A673 (cell line): Measurements from ENCODE around the gene PAK1. TPM values are rescaled to one million over a fixed set of nuclear protein-coding genes. Genes with fewer than 3 reads are reported as not detected.
"Not testable (repeated sequence)": the region's sequence is repeated elsewhere in the genome, so short reads cannot be mapped to it uniquely, and the experiment has no call there.

Experiments
- BruUV-seq: library from RNA; stranded (reverse); fragments of 400-500 nt; replicated peaks from 2 replicates; lab custom pipeline; 2021; lab: Mats Ljungman, UMichigan
- CTCF ChIA-PET: fragments of 300-600 bp; sonication (Branson Sonifier 250); formaldehyde crosslinking; loops from one replicate; lab custom pipeline; 2022; ENCODE audit warnings: antibody characterized with exemption; lab: Charles Lee
- POLR2A ChIA-PET: fragments of 300-600 bp; sonication (Branson Sonifier 250); formaldehyde crosslinking; loops from one replicate; lab custom pipeline; 2022; ENCODE audit warnings: antibody characterized with exemption; ENCODE audit not compliant: low non-redundant PET; lab: Charles Lee
- DNase-seq: peaks from one replicate; pipeline ENCODE4 v3.0.0-alpha.2; 2015; ENCODE audit warnings: low spot score
- H3K27ac ChIP-seq: fragments of 200-600 bp; sonication (generic); 2 replicates; pipeline ENCODE4 v1.5.1; 2016; ENCODE audit warnings: mixed run types, low read depth, mild to moderate bottlenecking, mixed read lengths, antibody characterized with exemption, low read length; ENCODE audit not compliant: poor library complexity, severe bottlenecking
- H3K27me3 ChIP-seq: fragments of 200-600 bp; sonication (generic); replicated peaks from 2 replicates; pipeline ENCODE4 v1.6.1; 2017; ENCODE audit warnings: mixed run types, low read depth, mild to moderate bottlenecking, mixed read lengths, antibody characterized with exemption, low read length; ENCODE audit not compliant: insufficient read depth, poor library complexity
- H3K36me3 ChIP-seq: fragments of 200-600 bp; sonication (generic); 2 replicates; pipeline ENCODE4 v1.6.1; 2016; ENCODE audit warnings: mixed run types, mild to moderate bottlenecking, mixed read lengths, antibody characterized with exemption, low read length; ENCODE audit not compliant: insufficient read depth, poor library complexity, severe bottlenecking
- H3K4me1 ChIP-seq: fragments of 200-600 bp; sonication (generic); 2 replicates; pipeline ENCODE4 v1.6.1; 2017; ENCODE audit warnings: mixed run types, mild to moderate bottlenecking, mixed read lengths, antibody characterized with exemption, low read length; ENCODE audit not compliant: insufficient read depth, poor library complexity, severe bottlenecking
- H3K4me3 ChIP-seq: fragments of 200-600 bp; sonication (generic); 2 replicates; pipeline ENCODE4 v1.5.1; 2016; ENCODE audit warnings: low read depth, mixed run types, mild to moderate bottlenecking, mixed read lengths, low read length; ENCODE audit not compliant: poor library complexity, severe bottlenecking
- H3K9me3 ChIP-seq: fragments of 200-600 bp; sonication (generic); 2 replicates; pipeline ENCODE4 v1.6.1; 2016; ENCODE audit warnings: mixed run types, low read depth, mild to moderate bottlenecking, mixed read lengths, antibody characterized with exemption, low read length; ENCODE audit not compliant: poor library complexity, severe bottlenecking
- EZH2 ChIP-seq: fragments of 200-600 bp; sonication (generic); IDR thresholded peaks from 2 replicates; pipeline ENCODE4 v1.6.1; 2017; ENCODE audit warnings: borderline replicate concordance, low read depth, mild to moderate bottlenecking, mixed read lengths, antibody characterized with exemption, low read length; ENCODE audit not compliant: poor library complexity, severe bottlenecking
- intact Hi-C: fragments of 100-400 bp; cut with micrococcal nuclease; formaldehyde crosslinking; loops from one replicate; pipeline ENCODE4 v1.10.0; 2022; ENCODE audit not compliant: unreplicated experiment
- total RNA-seq: library from RNA; stranded (reverse); gene quantifications from 2 replicates; pipeline ENCODE4 v1.2.3, GENCODE V29; 2021
- TF ChIP-seq, protein P1 (sequence below): fragments of 300-800, 200-600 bp; sonication (generic); conservative IDR thresholded peaks from 2 replicates; pipeline ENCODE4 v1.5.1; 2017; ENCODE audit warnings: low read depth, mild to moderate bottlenecking, antibody characterized with exemption, low read length, moderate library complexity, mixed read lengths

Gene PAK1
- total RNA-seq, 1 experiment from 2014 or later = 44.2 TPM

DNA sequence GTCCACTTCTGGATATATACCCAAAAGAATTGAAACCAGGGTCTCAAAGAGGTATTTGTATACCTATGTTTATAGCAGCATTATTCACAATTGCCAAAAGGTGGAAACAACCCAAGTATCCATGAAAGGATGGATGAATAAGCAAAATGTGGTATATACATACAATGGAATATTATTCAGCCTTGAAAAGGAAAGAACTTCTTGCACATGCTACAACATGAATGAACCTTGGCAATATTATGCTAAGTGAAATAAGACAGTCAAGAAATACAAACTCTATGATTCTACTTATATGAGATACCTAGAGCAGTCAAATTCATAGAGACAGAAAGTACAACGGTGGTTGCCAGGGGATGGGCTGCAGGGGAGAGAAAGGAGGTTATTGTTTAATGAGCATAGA, 21.6 kb upstream of the PAK1 start:
- no TSS peak for BruUV-seq
- no peaks in the 10 kb centered on the region for H3K4me1 ChIP-seq
- no peaks in the 10 kb centered on the region for H3K9me3 ChIP-seq
- intact Hi-C loops = no loop called here
- ChIA-PET POLR2A (no interaction called here), CTCF (no interaction called here)
- no peak for TF ChIP-seq EZH2
- TF ChIP-seq, protein P1, sequence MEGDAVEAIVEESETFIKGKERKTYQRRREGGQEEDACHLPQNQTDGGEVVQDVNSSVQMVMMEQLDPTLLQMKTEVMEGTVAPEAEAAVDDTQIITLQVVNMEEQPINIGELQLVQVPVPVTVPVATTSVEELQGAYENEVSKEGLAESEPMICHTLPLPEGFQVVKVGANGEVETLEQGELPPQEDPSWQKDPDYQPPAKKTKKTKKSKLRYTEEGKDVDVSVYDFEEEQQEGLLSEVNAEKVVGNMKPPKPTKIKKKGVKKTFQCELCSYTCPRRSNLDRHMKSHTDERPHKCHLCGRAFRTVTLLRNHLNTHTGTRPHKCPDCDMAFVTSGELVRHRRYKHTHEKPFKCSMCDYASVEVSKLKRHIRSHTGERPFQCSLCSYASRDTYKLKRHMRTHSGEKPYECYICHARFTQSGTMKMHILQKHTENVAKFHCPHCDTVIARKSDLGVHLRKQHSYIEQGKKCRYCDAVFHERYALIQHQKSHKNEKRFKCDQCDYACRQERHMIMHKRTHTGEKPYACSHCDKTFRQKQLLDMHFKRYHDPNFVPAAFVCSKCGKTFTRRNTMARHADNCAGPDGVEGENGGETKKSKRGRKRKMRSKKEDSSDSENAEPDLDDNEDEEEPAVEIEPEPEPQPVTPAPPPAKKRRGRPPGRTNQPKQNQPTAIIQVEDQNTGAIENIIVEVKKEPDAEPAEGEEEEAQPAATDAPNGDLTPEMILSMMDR = no peak
- H3K27ac ChIP-seq = no peak overlapping the region
- no peaks in the 10 kb centered on the region for H3K36me3 ChIP-seq
- H3K27me3 ChIP-seq = no peaks in the 10 kb centered on the region
- H3K4me3 ChIP-seq = no peak overlapping the region
- DNase-seq = no peak

DNA sequence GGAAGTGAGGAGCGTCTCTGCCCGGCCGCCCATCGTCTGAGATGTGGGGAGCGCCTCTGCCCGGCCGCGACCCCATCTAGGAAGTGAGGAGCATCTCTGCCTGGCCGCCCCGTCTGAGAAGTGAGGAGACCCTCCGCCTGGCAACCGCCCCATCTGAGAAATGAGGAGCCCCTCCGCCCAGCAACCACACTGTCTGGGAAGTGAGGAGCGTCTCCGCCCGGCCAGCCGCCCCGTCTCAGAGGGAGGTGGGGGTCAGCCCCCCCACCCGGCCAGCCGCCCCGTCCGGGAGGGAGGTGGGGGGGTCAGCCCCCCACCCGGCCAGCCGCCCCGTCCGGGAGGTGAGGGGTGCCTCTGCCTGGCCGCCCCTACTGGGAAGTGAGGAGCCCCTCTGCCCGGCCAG, 16.1 kb upstream of the PAK1 start:
- POLR2A ChIA-PET, H3K36me3 ChIP-seq, H3K27me3 ChIP-seq, H3K4me1 ChIP-seq, H3K9me3 ChIP-seq, CTCF ChIA-PET, BruUV-seq, H3K27ac ChIP-seq, intact Hi-C loops, DNase-seq, H3K4me3 ChIP-seq: not testable (repeated sequence)

DNA sequence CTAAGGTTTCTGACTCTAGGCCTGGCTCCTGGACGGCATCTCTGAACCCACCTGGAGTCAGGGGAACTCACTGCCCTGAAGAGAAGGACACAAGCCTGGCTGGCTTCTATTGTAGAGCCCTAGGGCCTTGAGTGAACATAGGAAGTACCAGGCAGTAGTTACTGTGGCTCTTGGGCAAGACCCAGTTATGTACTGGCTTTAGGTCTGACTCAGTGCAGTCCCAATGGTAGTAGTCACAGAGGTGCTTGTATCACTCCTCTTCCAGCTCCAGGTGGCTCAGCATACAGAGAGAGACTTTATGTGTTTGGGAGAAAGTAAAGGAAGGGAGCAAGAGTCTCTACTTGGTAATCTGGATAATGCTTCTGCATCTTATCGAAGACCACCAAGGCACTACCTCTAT, 13.9 kb upstream of the PAK1 start:
- ChIA-PET POLR2A (no interaction called here), CTCF (interaction anchor here (0.7 kb wide), 1 partner anchor 60 kb away, joined by 3 read pairs; no protein-coding TSS in a partner anchor)
- no peak overlapping the region for H3K4me3 ChIP-seq
- BruUV-seq = no TSS peak
- TF ChIP-seq, protein P1 = no peak
- TF ChIP-seq EZH2 = no peak
- DNase-seq = no peak
- no peaks in the 10 kb centered on the region for H3K36me3 ChIP-seq
- intact Hi-C loops = no loop called here
- no peak overlapping the region for H3K27ac ChIP-seq
- no peaks in the 10 kb centered on the region for H3K27me3 ChIP-seq
- no peaks in the 10 kb centered on the region for H3K9me3 ChIP-seq
- no peaks in the 10 kb centered on the region for H3K4me1 ChIP-seq

DNA sequence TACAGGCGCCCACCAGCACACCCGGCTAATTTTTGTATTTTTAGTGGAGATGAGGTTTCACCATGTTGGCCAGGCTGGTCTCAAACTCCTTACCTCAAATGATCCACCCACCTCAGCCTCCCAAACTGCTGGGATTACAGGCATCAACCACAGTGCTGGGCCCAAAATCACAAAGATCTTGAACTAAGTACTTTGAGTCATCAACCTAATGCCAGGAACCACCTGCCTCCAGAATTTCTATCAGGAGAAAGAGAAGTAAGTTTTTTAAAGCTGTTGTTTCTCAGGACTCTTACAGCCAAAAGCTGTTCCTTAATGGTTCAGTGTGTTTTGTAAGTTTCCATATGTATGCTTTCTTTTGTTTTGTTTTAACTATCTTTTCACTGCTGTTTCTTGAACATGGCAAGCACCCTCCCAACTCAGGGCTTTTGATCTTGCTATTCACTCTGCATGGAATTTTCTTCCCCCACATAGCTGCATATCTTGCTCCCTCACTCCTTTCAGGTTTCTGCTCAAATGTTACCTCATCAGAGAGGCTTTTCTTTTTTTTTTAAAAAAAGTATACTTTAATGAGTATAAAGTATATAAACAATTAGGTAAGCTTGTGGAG, 6.0 kb upstream of the PAK1 start:
- no TSS peak for BruUV-seq
- no peak for DNase-seq
- no peaks in the 10 kb centered on the region for H3K36me3 ChIP-seq
- H3K27ac ChIP-seq = no peak overlapping the region
- H3K4me1 ChIP-seq = no peaks in the 10 kb centered on the region
- no peaks in the 10 kb centered on the region for H3K27me3 ChIP-seq
- CTCF ChIA-PET = no interaction called here
- no peak overlapping the region for H3K4me3 ChIP-seq
- intact Hi-C loops = no loop called here
- TF ChIP-seq, protein P1 = no peak
- no peak for TF ChIP-seq EZH2
- POLR2A ChIA-PET = no interaction called here
- H3K9me3 ChIP-seq = no peaks in the 10 kb centered on the region
